Liver (tissue), 3 donors: ENCODE measurements around the gene SERTAD2.
A peak's percentile ranks its signal among the peaks of the same experiment; 100 is the strongest.

Experiments
- GABPA ChIP-seq, 2 donors: IDR thresholded peaks in 1 of 2; conservative IDR thresholded peaks in 1 of 2; 2 replicates each; pipeline ENCODE4 v1.6.1; 2016; ENCODE audit warnings: antibody characterized with exemption in 2 of 2, mild to moderate bottlenecking in 1 of 2, moderate library complexity in 1 of 2
- SP1 ChIP-seq: IDR thresholded peaks from 2 replicates; pipeline ENCODE4 v1.6.1; 2018; ENCODE audit warnings: antibody characterized with exemption, mild to moderate bottlenecking
- TAF1 ChIP-seq: conservative IDR thresholded peaks from 2 replicates; pipeline ENCODE4 v1.6.1; 2016; ENCODE audit warnings: antibody characterized with exemption, mild to moderate bottlenecking
- TF ChIP-seq, protein P1 (sequence below): fragments of 150-350 bp; IDR thresholded peaks from 2 replicates; pipeline ENCODE4 v1.5.1; 2017; ENCODE audit warnings: improper control_type of control experiment, low read depth, low read length; ENCODE audit not compliant: missing input control
- donor health status: healthy.
- donor health status: healthy.

DNA sequence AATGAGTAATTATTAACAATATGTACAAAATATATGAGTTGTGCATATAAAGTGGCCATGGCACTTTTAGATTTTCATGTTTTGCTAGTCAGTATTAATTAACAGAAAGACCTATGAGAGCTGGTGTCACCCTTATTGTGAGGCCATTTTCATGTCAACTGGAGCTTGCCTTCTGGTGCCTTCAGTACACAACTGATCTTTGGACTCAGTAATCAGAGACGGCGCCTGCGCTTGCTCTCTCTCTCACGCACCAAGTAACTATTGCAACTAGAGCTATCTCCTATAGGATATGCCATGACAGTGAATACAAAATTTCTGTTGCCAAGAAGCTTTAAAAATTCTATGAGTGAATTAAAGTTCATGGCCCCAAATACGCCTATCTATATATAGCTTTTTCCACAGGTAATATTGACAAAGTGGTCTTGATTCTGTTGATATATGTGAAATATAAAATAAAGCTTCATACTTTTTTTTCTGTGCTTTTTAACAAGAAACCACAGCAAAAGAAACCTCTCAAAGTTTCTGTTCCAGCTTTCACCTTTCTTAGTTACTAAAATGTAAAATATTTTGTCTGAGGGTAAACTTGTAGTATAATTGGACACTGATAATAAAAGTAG lies 2.9 kb downstream of the SERTAD2 start:
- TF ChIP-seq, protein P1, sequence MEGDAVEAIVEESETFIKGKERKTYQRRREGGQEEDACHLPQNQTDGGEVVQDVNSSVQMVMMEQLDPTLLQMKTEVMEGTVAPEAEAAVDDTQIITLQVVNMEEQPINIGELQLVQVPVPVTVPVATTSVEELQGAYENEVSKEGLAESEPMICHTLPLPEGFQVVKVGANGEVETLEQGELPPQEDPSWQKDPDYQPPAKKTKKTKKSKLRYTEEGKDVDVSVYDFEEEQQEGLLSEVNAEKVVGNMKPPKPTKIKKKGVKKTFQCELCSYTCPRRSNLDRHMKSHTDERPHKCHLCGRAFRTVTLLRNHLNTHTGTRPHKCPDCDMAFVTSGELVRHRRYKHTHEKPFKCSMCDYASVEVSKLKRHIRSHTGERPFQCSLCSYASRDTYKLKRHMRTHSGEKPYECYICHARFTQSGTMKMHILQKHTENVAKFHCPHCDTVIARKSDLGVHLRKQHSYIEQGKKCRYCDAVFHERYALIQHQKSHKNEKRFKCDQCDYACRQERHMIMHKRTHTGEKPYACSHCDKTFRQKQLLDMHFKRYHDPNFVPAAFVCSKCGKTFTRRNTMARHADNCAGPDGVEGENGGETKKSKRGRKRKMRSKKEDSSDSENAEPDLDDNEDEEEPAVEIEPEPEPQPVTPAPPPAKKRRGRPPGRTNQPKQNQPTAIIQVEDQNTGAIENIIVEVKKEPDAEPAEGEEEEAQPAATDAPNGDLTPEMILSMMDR = no peak
- TF ChIP-seq GABPA (IDR thresholded peaks at IDR 0.05 in 1 of 2, conservative IDR thresholded peaks at IDR 0.05 in 1 of 2) = no peak
- TF ChIP-seq SP1 = peak; percentile 77
- peak; percentile 16 for TF ChIP-seq TAF1
